ENCODE measurements around the gene KIF21A.
"Not testable (repeated sequence)": the region's sequence is repeated elsewhere in the genome, so short reads cannot be mapped to it uniquely, and the experiment has no call there.

Gene KIF21A

DNA sequence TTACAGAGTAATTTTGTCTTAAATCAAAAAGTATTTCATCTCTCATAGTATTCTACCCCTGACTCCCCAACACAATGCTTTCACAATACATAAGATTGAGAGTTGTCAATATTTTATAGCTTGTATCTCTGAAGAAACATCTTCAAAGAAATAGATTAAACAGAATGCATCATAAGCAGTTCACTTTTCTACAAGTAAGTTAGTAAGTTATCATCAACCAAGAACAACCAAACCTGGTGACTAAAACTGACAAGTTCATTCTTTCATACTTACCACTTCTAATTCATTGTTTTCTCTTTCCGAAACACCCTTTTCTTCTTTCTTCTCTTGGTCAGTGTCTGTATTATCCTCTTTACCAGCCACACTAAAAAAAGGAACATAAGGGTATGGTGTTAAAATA lies 101.2 kb downstream of the KIF21A start:
- DNase-seq (ENCODE audit: low spot score) = no peak

DNA sequence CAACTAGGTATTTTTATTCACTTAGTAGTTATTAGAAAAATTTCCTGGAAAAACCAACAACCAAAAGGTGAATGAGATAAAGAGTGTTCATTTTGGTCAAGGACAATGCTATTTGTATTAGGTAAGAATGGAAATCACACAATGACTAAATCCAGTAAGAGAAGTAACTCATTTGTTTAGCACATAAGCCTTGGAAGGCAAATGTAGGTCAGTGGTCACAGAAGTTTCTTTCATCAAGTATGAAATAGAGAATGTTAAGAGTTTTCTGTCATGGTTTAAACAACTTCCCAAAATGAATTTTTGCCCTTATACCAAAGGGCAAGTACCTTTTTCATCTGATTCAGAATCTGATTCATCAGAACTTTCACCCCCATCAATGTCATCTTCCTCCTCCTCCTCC lies 101.7 kb downstream of the KIF21A start:
- no peak for DNase-seq (ENCODE audit: low spot score)

- DNase-seq (ENCODE audit: low spot score) = no peak
Observed at GRCh38 chr12:39332661-39333175, 110.2 kb downstream of the KIF21A start.

DNA sequence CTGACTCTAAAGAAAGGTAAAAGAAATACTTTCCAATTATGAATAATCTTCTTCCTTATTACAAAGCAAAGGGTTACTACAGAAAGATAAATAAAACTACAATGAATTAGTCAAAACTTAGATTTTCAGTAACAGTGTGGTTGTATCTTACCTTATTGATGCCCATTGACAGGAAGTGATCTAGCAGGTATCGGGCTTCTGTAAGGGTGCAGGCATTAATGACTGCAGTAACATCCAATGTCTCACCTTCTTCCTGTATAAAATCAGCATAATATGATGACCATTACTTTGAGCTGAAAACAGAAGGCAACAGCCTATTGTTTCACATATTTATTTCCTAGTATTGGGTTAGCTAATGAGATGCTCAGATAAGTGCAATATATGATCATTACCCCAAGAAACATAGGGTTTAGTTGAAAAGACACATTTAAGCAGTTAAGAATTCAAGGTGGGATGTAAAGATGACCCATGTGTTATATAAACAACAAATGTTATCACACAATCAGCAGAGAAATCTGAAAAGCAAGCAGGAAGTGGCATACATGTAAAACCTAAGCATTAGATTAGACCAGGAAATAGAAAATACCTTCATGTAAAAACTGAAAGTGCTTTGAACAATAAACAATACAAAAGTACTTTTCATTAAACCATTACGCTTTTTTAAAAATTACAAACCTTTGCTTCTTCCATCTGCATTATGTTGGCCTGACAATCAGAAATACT lies 111.2 kb downstream of the KIF21A start:
- no peak for DNase-seq (ENCODE audit: low spot score)

GRCh38 chr12:39329876-39330275 lies 113.0 kb downstream of the KIF21A start:
- DNase-seq (ENCODE audit: low spot score) = no peak

GRCh38 chr12:39329018-39329417 lies 113.9 kb downstream of the KIF21A start:
- no peak for DNase-seq (ENCODE audit: low spot score)

DNA sequence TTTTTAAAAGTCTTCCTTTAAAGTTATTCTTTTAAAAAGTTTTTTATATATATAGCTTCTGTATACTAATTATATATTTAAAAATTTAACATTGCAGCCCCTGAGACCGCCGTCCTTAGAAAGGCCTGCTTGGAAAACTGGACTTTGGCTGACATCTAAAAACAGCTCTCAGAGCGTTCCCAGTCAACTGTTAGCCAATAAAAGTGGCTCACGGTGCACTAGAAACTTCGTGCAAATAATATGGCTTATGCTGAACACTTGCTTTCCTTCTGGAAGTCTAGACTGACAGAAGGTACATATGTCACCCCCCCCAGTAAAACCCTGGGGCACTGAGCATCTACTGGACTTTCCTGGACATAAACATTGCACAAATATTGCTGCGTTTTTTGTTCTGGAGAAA lies 115.0 kb downstream of the KIF21A start:
- DNase-seq (ENCODE audit: low spot score) = no peak

GRCh38 chr12:39327510-39327909 lies 115.4 kb downstream of the KIF21A start:
- DNase-seq (ENCODE audit: low spot score) = no peak

GRCh38 chr12:39319180-39319579 lies 123.7 kb downstream of the KIF21A start:
- DNase-seq (ENCODE audit: low spot score) = no peak

- no peak for DNase-seq (ENCODE audit: low spot score)
Observed at GRCh38 chr12:39314547-39314946, 128.4 kb downstream of the KIF21A start.

DNA sequence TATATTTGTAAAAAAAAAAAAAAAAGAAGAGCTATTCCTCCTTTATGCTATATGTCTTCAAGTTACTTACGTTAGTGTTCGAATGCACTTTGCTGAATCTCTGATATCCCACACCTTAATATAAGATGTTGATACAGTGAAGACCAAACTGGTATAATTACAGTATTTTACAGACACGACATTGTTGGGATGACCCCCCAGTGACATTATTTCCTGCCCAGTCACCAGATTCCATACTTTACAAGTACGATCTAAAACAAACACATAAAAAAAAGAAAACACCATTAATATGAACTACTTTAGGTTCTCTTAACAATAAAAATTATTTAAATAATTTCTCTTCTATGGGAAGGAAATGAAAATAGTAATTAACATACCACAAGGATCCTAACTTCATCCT lies 133.4 kb downstream of the KIF21A start:
- DNase-seq (ENCODE audit: low spot score) = no peak

- DNase-seq (ENCODE audit: low spot score) = no peak
Observed at GRCh38 chr12:39301422-39301821, 141.5 kb downstream of the KIF21A start.

DNA sequence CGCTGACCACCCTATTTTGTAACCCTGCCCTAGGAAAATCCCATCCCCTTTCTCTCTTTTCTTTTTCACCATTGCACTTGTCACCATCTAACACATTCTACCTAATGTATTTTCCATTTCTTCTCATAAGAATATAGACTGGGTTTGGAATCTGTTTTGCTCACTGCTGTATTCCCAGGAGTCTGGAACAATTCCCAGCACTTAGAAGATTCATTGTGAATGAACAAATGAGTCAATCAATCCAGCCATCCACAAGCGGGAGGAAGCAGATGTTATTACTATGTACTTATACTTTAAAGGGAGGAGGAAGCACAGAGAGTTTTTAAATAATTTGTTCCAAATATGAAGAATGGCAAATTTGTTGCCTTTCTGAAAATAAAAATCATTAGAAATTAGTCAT lies 142.1 kb downstream of the KIF21A start:
- DNase-seq (ENCODE audit: low spot score) = no peak

GRCh38 chr12:39297891-39298290 lies 145.0 kb downstream of the KIF21A start:
- DNase-seq (ENCODE audit: low spot score) = no peak

DNA sequence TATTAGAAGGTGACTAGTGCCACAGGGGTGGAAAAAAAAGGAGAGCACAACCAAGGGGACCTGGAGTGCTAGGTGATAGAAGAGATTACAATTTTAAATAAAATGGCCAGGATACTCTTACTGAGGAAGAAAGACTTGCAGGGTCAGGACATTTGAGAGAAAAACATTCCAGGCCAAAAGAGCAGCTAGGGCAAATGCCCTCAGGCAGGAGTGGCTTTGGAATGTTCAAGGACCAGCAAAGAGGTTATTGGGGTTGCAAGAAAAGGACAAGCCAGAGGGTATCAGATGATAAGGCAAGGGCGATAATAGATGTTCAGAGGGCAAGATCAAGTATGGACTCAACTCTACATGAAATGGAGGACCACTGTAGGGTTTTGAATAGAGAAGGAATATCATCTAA lies 146.4 kb downstream of the KIF21A start:
- DNase-seq (ENCODE audit: low spot score) = no peak

DNA sequence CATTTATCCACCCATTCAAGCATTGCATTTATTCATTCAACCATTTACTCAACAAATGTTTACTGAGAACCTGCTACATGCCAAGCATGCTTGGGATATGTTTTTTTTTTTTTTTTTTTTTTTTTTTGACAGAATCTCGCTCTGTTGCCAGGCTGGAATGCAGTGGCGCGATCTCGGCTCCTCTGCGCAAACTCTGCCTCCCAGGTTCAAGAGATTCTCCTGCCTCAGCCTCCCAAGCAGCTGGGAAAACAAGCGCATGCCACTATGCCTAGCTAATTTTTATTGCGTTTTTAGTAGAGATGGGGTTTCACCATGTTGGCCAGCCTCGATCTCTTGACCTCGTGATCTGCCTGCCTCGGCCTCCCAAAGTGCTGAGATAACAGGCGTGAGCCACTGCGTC lies 147.3 kb downstream of the KIF21A start:
- DNase-seq (ENCODE audit: low spot score) = not testable (repeated sequence)

- no peak for DNase-seq (ENCODE audit: low spot score)
Observed at GRCh38 chr12:39294715-39295114, 148.2 kb downstream of the KIF21A start.

DNA sequence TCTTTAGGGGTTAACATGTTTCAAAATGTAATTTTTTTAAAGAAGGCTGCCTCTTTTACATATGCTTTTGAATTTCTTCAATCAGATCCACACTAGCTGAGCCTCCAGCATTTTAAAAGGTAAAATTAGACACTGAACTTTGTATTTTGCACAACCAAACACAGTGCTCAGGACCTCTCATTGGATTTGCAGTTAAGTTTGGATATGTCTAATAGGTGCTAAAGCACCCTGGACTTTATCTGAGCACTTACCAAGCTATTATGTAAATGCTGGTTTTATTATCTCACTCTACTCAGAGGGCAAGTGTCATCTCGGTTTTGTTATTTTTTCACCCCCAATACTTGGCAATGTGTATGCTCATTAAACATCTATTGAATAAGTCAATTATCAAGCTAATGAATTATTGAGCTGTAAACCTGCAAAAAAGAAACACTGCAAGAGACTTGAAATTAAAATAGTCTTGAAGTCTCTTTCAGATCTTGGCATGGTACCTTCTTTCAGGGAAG lies 150.7 kb downstream of the KIF21A start:
- DNase-seq (ENCODE audit: low spot score) = no peak

DNA sequence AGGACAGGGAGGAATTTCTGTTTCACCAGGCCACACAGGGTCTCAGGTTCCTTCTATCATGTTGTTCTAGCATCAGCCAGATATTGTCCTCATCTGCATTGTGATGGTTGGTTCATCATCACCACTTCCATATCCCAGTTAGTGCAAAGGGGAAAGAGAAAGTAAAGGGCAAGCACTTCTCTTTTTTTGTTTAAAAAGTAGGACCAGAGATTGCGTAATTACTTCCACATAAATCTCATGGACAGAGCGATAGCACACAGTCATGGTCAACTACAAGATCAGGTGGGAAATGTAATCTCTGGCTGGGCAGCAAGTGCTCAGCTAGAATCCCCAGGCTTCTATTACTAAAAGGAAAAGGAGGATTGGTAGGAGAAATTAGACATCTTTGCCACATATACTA lies 155.1 kb downstream of the KIF21A start:
- no peak for DNase-seq (ENCODE audit: low spot score)

DNA sequence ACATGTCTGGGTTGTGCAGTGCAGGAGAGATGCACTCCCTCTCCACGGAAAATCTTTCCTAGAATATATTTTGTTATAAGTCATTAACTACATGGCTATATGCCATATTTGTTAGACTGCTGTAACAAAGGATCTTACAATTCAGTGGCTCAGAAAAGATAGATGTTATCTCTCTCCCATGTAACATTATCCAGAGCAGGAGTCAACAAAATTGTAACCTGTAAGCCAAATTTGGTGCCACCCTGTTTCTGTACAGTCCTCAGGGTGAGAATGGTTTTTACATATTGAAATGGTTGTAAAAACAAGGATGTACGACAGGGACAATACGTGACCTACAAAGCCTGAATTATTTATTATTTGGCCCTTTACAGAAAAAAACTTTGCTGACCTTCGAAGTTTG lies 155.5 kb downstream of the KIF21A start:
- DNase-seq (ENCODE audit: low spot score) = no peak

DNA sequence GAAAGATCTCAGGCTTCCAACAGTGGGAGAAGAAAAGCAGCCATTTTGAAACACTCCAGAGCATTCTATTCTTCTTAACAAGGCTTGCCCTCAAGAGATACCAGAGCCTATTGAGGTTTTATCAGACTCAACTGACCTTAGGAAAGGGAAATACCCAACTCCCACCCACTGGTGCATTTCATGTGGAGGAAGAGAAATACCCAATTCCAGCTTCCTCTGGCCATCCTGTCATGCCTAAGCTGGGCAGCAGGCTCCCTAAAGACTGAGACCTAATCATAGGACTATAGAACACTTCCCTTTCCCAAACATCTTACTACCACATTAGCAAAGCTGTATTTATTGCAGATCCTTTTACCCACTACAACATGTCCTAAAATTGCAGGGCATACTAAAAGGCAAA lies 164.5 kb downstream of the KIF21A start:
- no peak for DNase-seq (ENCODE audit: low spot score)

DNA sequence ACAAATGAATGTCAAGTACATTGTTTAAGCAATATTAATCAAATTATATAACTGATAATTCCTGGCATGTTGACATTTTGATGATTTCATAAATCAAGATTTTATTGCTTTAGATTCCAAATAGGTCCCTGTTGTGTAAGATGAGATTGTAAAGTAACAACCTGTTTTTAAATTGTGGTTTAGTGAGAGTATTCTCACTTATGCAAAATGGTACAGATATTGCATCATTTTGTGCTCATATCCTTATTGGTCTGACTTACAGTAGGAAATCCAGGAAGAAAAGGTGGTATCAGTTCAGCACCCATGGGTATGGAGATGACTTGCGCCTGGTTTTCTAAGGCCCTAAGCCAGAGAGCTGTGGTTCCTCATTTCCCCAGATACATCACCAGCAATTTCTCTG lies 165.5 kb downstream of the KIF21A start:
- no peak for DNase-seq (ENCODE audit: low spot score)

DNA sequence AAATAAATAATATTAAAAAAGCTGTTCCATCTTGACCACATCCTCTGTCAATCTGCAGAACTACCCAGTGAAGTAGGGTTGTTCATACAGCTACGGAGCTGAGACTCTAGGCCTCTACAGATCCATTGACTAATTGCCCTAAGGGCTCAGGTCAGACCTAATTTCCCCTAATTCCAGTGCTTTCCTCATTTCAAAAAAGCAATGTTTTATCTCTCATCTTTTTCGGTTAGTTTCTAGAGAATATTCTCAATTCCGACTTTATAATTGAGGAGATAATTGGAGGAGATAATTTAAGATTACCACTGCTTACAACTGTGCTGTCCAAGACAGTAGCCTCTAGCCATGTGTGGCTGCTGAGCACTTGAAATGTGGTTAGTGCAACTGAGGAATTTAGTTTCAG lies 167.1 kb downstream of the KIF21A start:
- no peak for DNase-seq (ENCODE audit: low spot score)

Data from iPS-NIHi11 (cell line).